ENCODE data around the gene CLDN1. TPM values are rescaled to one million over a fixed set of nuclear protein-coding genes. Genes with fewer than 3 reads are reported as not detected.

Gene CLDN1
- total and polyA plus RNA-seq, 2 donors (not counting 1 experiment from before 2014, with no cell fraction given) = not detected

DNA sequence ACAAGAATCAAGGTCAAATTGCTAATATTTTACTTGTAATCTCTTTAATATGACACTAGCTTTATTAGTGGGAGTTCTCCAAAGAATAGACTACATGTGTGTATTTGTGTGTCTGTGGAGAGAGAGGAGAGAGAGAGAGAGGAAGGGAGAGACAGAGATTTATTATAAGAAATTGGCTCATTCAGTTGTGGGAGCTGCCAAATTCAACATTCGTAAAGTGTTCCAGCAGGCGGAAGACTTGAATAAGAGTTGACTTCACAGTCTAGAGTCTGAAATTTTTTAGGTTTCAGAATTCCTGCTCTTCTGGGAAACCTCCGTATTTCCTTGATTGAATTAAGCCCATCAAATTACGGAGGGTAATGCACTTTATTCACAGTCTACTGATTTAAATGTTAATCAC lies 4.7 kb upstream of the CLDN1 start:
- Mint-ChIP-seq H3K4me1 (peaks cover 11% of the 10 kb centered on the region), H3K27ac (no peak overlapping the region), H3K4me3 (no peak overlapping the region), H3K27me3 (peaks cover 43% of the 10 kb centered on the region), H3K9me3 (ENCODE audit: insufficient read depth) (no peaks in the 10 kb centered on the region)
- TF ChIP-seq CTCF (IDR thresholded peaks at IDR 0.05) (no peak), EZH2 (IDR thresholded peaks at IDR 0.05; ENCODE audit: borderline replicate concordance, insufficient read depth, low read depth, low read length, poor library complexity, severe bottlenecking) (no peak)
- Histone ChIP-seq H3K27me3 (replicated peaks in 1 of 4; ENCODE audit: control extremely low read depth in 1 of 4, control insufficient read depth in 3 of 4, insufficient read depth in 4 of 4, low read length in 3 of 4) (peaks cover 0 to 17% (median 12%) of the 10 kb centered on the region in 4 experiments), H3K9ac (ENCODE audit: low read length) (no peak overlapping the region), H3K4me1 (ENCODE audit: control insufficient read depth in 2 of 2, insufficient read depth in 2 of 2, low read length in 2 of 2) (peaks cover 4 to 11% of the 10 kb centered on the region in 2 donors), H4K20me1 (ENCODE audit: control insufficient read depth, insufficient read depth, low read length, poor library complexity, severe bottlenecking) (no peaks in the 10 kb centered on the region), H3K36me3 (replicated peaks in 1 of 2; ENCODE audit: control extremely low read depth in 1 of 2, control insufficient read depth in 1 of 2, extremely low read depth in 1 of 2, insufficient read depth in 2 of 2, low read length in 1 of 2) (no peaks in the 10 kb centered on the region), H3K27ac (ENCODE audit: low read length in 2 of 2) (no peak overlapping the region), H3K4me3 (ENCODE audit: control extremely low read depth in 1 of 5, extremely low read depth in 1 of 5, insufficient read depth in 1 of 5, low read depth in 2 of 5, low read length in 4 of 5) (no peak overlapping the region), H3K4me2 (replicated peaks; ENCODE audit: low read depth, low read length, poor library complexity, severe bottlenecking) (no peak overlapping the region), H2AFZ (ENCODE audit: insufficient read depth, low read depth, low read length, poor library complexity, severe bottlenecking) (no peak overlapping the region), H3K79me2 (ENCODE audit: control insufficient read depth, insufficient read depth, low read length) (no peaks in the 10 kb centered on the region), H3K9me3 (ENCODE audit: control extremely low read depth in 1 of 3, control insufficient read depth in 2 of 3, insufficient read depth in 1 of 3, low read length in 2 of 3) (peaks cover 0 to 2% (median 0%) of the 10 kb centered on the region in 3 donors)
- POLR2A ChIA-PET = no interaction called here
- WGBS (ENCODE audit: insufficient coverage) = 85% methylated on average over 3 of the region's 4 CpGs
- CTCF ChIA-PET = no interaction called here
- ATAC-seq (ENCODE audit: low read depth) (no peak), DNase-seq (no peak)
- intact Hi-C loops (cut with micrococcal nuclease) = no loop called here

DNA sequence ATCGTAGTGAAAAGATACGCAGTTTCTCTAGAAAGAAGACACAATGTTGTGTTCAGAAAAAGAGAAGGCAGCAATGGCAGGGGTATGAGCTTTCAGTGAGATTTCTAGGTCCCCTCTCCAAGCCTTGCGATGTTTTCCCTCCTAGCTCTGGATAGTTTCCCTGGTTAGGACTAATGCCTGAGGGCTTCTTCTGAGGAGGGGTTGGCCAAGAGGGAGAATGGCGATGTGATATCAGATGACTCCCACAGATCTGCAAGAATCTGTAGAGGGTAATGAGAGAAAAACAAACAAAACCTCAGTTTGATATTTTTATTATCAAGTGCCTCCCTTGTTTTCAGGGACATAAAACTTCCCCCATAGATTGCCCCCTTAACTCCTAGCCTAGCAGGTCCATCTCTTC lies 4.1 kb upstream of the CLDN1 start:
- Mint-ChIP-seq H3K27ac (no peak overlapping the region), H3K4me1 (peaks cover 16% of the 10 kb centered on the region), H3K9me3 (ENCODE audit: insufficient read depth) (no peaks in the 10 kb centered on the region), H3K27me3 (peaks cover 49% of the 10 kb centered on the region), H3K4me3 (no peak overlapping the region)
- H3K27me3 ChIP-seq (replicated peaks in 1 of 4; ENCODE audit: control extremely low read depth in 1 of 4, control insufficient read depth in 3 of 4, insufficient read depth in 4 of 4, low read length in 3 of 4) = peaks cover 0 to 22% (median 14%) of the 10 kb centered on the region in 4 experiments
- WGBS (ENCODE audit: insufficient coverage) = 100% methylated on average over 3 of the region's 4 CpGs
- no peak overlapping the region for H3K27ac ChIP-seq (ENCODE audit: low read length in 2 of 2)
- H2AFZ ChIP-seq (ENCODE audit: insufficient read depth, low read depth, low read length, poor library complexity, severe bottlenecking) = no peak overlapping the region
- no peaks in the 10 kb centered on the region for H3K36me3 ChIP-seq (replicated peaks in 1 of 2; ENCODE audit: control extremely low read depth in 1 of 2, control insufficient read depth in 1 of 2, extremely low read depth in 1 of 2, insufficient read depth in 2 of 2, low read length in 1 of 2)
- H3K4me1 ChIP-seq (ENCODE audit: control insufficient read depth in 2 of 2, insufficient read depth in 2 of 2, low read length in 2 of 2) = peaks cover 4 to 12% of the 10 kb centered on the region in 2 donors
- no peak overlapping the region for H3K4me2 ChIP-seq (replicated peaks; ENCODE audit: low read depth, low read length, poor library complexity, severe bottlenecking)
- DNase-seq (no peak), ATAC-seq (ENCODE audit: low read depth) (no peak)
- ChIA-PET CTCF (no interaction called here), POLR2A (no interaction called here)
- H3K9me3 ChIP-seq (ENCODE audit: control extremely low read depth in 1 of 3, control insufficient read depth in 2 of 3, insufficient read depth in 1 of 3, low read length in 2 of 3) = peaks cover 0 to 2% (median 0%) of the 10 kb centered on the region in 3 donors
- H4K20me1 ChIP-seq (ENCODE audit: control insufficient read depth, insufficient read depth, low read length, poor library complexity, severe bottlenecking) = no peaks in the 10 kb centered on the region
- no peak overlapping the region for H3K9ac ChIP-seq (ENCODE audit: low read length)
- H3K4me3 ChIP-seq (ENCODE audit: control extremely low read depth in 1 of 5, extremely low read depth in 1 of 5, insufficient read depth in 1 of 5, low read depth in 2 of 5, low read length in 4 of 5) = no peak overlapping the region
- intact Hi-C loops (cut with micrococcal nuclease) = no loop called here
- no peak for TF ChIP-seq EZH2 (IDR thresholded peaks at IDR 0.05; ENCODE audit: borderline replicate concordance, insufficient read depth, low read depth, low read length, poor library complexity, severe bottlenecking)
- no peak for TF ChIP-seq CTCF (IDR thresholded peaks at IDR 0.05)
- H3K79me2 ChIP-seq (ENCODE audit: control insufficient read depth, insufficient read depth, low read length) = no peaks in the 10 kb centered on the region
